GM10847 (cell line): ENCODE measurements around the gene MMP11.

Experiments used
- POLR2A ChIP-seq: IDR thresholded peaks from 2 replicates; pipeline ENCODE4 v1.6.1; 2011; ENCODE audit not compliant: insufficient read length; ENCODE audit errors: extremely low read depth

Gene MMP11

DNA sequence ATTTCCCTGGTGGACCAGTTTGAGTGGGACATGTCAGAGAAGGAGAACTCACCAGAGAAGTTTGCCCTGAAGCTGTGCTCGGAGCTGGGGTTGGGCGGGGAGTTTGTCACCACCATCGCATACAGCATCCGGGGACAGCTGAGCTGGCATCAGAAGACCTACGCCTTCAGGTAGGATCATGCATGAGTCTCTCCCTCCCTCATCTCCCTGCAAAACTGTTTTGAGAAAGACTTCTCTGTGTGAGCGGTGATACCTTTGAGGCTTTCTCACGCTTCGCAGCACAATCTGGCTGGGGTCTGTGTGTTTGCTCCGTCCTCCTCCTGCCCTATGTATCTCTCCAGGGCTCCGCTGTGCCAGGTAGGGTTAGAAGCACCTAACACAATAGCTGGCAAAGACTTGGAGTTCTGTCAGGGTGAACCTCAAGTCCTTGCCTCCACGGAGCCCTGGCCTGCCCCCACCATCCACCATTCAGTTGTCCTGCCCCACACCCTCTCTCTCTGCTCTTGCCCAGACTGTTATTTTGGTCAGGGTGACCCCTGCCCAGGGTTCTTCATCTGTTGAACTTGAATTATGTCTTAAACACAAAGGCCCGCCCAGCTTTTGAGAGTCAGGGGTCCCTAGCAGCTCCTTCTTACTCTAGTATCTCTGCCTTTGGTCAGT, 52.7 kb downstream of the MMP11 start:
- no peak for TF ChIP-seq POLR2A

DNA sequence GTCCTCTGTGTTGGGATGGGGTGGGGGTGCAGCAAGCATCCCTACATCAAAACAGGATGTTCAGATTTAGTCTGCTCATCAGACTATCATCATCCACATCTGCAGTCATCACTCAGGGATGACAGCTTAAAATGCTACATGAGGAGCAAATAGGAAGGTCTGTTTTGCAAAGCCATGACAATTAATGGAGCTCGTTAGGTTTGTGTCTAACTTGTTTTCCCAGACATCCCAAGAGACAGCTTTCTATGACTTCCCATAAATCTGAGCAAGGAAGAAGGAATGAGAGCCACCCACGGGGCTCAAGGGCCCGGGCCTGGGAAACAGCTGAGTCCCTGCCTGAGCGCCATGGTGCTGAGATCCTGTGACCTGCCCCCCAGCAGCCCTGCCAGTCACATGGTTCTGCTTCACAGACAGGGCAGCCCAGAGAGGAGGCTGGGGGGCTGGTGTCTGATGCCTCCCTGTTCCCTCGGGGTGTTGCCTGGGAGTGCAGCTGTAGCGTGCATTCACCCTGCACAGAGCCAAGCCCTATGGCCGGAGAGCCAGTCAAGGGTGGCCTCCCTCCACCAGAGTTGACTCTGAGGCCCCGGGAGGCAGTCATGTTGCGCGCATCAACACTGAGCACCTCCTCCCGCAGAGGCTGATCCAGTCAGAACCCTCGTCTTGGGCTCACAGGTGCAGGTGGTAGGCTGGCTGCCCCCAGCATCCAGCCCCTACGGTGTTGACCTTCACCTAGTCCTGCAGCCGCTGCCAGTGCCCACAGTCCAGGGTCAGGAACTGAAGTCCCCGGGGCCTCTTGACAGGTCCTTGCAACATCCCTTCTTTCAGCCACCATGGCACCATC, 54.1 kb downstream of the MMP11 start:
- TF ChIP-seq POLR2A: no peak

DNA sequence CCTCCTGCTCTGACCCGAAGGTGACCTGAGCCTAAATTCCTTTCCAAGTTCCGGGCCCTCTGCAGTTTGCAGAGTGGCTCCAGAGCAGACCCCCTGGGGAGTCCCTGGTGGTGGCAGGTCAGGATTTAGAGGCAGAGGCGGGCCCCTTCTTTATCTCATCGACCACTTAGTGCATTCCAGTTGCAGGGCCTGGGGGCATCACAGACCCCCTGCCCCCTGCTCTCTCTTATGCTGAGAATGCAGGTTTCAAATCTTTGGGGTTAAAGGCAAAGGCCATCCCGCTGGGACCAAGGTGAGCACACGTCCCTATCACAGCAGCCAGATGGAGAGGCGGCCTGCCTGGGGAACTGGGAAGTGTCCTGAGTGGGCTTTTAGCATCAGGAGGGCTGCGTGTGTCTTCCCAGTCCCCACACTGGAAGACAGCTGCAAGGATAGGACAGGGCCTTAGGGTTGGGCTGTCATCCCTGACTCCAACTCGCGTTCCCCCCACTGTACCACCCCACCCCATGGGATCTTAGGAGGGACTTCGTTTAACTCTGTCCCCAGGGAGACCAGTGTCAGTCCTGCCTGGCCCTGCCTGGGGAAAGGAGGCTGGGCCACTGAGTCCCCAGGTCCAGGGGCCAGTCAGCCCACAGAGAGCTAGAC, 54.8 kb downstream of the MMP11 start:
- TF ChIP-seq POLR2A: no peak

DNA sequence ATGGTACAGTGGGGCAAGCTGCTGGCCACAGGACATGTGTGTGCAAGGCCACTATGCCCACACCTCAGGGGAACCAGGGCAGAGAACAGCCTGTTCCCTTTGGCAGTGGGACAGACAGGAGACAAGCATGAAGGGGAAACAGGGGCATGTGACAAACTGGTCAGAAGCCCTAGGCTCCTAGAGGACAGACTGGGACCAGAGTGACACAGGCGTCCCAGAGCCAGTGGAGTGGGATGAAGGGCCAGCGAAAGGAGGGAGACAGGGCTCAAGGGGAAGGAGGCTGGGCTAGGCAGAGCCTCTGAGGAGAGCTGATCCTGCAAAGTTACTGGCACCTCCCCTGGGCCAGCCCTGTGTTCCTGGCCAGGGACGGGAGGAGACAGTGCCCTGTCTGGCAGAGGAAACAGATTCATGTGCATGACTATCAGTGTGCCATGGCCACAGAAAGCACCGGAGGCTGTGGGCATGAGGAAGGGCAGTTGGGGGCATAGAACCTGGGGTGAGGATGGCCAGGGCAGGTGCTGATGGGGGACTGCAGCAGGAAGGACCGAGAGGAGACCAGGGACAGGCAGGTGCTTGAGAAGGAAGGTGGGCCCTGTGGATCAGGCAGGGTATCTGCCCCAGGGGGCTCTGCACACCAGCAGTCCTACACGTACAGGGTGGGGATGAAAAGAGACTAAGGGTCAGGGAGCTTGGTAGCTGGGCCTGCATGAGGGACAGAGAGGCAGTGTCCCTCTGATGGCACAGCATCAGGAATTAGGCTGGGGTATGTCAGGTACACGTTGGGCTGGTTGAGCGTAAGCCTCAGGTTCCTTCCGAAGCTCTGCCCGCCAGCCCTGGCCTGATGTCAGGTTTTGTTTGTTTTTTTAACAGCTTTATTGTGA, 56.4 kb downstream of the MMP11 start:
- no peak for TF ChIP-seq POLR2A

DNA sequence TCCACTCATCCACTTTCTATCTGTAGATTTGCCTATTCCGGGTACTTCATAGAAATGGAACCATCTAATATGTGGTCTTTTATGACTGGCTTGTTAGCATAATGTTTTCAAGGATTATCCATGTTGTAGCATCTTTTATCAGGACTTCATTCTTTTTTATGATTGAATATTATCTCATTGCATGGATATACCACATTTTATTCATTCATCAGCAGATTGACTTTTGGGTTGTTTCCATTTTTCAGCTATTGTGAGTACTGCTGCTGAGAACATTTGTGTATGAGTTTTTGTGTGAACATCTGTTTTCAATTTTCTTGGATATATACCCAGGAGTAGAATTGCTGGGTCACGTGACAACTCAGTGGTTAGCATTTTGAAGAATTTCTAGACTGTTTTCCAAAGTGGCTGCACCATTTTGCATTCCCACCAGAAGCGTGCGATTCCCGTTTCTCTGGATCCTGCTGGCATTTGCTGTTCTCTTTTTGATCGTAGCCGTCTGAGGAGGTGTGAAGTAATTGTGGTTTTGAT, 57.3 kb downstream of the MMP11 start:
- no peak for TF ChIP-seq POLR2A

DNA sequence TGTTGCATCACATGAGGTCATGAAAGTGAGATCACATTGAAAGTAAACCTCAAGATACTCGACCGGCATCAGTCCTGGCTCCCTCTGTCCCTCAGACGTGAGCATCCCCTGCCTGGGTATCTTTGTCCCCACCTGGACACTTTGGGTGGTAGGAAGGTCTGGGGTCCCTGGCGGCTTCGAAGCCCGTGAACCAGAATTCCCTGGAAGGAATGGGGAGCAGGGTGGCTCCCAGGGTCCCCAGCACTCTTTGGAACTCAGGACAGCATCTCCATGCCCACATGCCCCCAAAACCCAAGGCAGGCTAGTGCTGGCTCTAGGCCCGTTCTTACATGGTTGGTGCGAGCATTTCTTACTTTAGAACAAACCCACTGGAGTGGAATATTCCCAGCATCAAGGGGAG, 58.6 kb downstream of the MMP11 start:
- no peak for TF ChIP-seq POLR2A

DNA sequence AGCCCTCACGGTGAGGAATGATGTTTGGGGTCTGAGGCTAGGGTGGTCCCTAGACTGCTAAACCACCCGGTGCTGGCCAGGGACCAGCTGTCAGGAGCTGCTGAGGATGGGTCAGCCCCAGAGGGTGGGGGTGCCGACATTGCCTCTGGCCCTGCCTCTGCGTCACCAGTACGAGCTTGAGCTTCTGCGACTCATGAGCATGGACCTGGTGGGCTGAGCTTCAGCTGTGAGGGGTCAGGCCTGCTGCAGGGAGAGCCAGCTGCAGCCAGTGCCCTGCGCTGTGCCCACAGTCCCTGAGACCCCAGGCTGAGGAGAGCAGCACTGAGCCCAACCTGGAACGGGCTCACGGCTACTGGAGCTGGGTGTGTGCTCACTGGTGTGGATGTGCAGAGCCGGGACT, 59.1 kb downstream of the MMP11 start:
- no peak for TF ChIP-seq POLR2A

DNA sequence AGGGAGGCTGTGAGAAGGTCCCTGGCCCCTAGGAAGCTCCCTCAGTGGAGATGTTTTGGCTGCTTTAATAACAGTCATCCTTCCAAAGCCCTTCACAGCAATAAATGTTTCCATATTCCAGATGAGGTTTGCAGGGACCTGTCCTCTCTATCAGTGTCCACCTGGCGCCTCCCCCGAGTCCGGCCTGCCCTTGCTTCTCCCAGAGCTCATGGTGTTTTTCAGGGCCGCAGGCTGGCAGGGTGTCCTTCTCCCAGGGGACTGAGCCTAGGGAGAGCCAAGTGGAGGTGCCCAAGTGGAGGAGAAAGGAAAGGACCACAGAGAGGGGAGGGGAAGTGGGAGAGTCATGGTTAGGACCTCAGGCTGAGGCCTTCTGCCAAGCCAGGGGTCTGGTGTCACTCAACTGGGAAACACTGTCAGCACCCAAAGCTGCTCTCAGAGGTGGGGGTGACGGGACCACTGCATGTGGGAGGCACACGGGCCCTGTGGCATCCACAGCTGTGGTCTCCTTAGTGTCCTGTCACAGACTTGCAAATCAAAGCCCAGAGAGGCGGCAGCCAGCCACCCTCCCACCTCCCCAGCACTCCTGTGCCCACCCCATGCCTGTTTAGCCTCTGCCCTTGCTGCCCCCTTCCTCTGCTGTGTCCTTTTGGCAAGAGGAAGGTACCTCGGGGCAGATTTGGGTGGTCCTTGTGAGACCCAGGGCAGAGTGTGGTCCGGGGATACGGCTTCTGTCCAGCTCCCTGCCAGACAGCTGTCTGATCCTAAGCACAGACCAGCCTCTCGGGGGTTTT, 59.8 kb downstream of the MMP11 start:
- no peak for TF ChIP-seq POLR2A

DNA sequence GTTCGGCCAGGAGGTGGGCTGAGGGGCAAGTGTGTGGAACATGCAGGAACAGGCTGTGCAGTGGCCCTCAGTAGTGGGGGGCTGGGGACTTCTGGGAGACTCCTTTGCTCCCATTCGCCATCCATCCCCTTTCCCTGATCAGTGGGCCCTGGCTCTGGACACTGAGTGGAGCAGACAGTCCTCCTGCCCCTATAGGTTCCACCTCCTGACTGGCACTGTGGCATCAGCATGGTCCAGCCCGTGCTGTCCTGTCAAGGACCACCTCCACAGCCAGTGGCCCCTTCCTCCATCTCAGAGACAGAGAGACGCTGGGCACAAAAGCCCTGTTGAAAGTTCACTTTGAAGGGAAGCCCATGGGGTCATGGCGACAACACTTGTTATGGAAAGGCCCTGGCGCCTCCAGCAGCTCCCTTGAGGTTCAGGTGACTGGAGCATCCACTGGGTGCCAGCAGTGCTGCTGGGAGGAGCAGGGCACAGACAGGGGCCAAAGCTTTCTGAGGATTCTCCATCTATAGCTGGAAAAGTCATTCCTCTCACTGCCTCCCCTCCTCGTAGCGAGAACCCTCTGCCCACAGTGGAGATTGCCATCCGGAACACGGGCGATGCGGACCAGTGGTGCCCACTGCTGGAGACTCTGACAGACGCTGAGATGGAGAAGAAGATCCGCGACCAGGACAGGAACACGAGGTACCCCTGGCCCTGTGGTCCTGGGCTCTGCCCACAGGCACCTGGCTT, 60.5 kb downstream of the MMP11 start:
- TF ChIP-seq POLR2A: no peak
